Measurements from ENCODE around the gene LIMCH1. TPM values are rescaled to one million over a fixed set of nuclear protein-coding genes. Genes with fewer than 3 reads are reported as not detected.

LIMCH1 gene
- total RNA-seq, 1 donor from 2014 or later: 369 TPM

DNA sequence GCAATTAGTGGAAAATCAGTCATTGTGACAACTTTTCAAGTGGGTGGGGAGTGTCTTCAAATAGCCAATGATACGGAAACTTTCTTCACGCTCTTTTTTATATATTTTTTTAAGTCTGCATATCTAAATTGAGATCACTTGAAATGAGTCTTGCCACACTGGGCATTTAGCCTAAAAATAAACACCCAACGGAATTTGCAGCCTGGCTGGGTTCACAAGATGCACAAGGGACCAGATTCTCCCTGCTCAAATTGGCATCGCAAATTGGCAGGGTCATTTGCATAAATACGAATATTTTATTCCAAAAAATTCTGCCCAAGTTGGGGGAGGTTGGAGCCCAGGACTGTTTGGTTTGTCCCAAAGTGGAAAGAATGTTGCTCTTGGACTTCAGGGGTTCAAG lies 87.6 kb downstream of the LIMCH1 start:
- Histone ChIP-seq H3K36me3 (peaks cover 9% of the 10 kb centered on the region), H3K27me3 (no peaks in the 10 kb centered on the region), H3K4me3 (no peak overlapping the region), H3K27ac (no peak overlapping the region), H3K9me3 (no peaks in the 10 kb centered on the region), H3K4me1 (no peaks in the 10 kb centered on the region)
- DNase-seq (no peak), ATAC-seq (no peak)
- intact Hi-C loops (cut with DNase I): no loop called here
- no peak for TF ChIP-seq CTCF (IDR thresholded peaks at IDR 0.05)

GRCh38 chr4:41628936-41629335 lies 91.0 kb downstream of the LIMCH1 start:
- H3K27ac ChIP-seq: no peak overlapping the region
- no peak for DNase-seq
- no peaks in the 10 kb centered on the region for H3K9me3 ChIP-seq
- no peak for ATAC-seq
- H3K4me1 ChIP-seq: no peaks in the 10 kb centered on the region
- H3K36me3 ChIP-seq: peaks cover 14% of the 10 kb centered on the region
- TF ChIP-seq CTCF (IDR thresholded peaks at IDR 0.05): no peak
- H3K4me3 ChIP-seq: no peak overlapping the region
- intact Hi-C loops (cut with DNase I): no loop called here
- H3K27me3 ChIP-seq: no peaks in the 10 kb centered on the region

GRCh38 chr4:41631523-41631922 lies 93.6 kb downstream of the LIMCH1 start:
- Histone ChIP-seq H3K27ac (no peak overlapping the region), H3K27me3 (no peaks in the 10 kb centered on the region), H3K36me3 (peaks cover 26% of the 10 kb centered on the region), H3K4me1 (no peaks in the 10 kb centered on the region), H3K4me3 (no peak overlapping the region), H3K9me3 (no peaks in the 10 kb centered on the region)
- no peak for TF ChIP-seq CTCF (IDR thresholded peaks at IDR 0.05)
- DNase-seq (no peak), ATAC-seq (no peak)
- intact Hi-C loops (cut with DNase I): no loop called here

DNA sequence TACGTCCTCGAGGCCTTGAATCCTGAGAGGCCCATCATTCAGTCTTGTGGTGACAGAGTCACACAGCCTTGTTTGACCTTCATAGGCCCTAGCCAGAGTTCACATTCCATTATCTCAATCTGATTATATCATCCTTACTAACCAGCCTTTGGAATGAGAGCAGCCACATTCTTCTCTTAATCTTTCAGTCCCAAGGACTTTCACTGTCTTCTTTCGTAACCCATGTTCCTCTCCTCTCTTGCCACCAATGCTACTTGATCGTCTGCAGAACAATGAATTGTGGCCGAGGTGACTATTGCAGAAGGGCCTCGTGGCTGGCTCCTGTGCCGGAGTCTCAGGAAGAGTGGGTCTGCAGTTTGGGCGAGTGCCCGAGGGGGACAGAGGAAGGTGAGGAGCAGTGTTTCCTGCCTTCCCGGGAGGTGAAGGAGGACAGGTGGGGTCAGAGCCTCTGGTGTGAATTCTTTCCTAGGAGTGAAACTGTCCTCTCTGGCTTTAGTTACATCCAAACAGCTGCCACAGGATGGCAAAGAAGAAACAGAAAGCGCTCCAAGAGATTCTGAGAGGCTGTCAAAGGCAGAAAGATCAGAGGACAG lies 94.6 kb downstream of the LIMCH1 start:
- Histone ChIP-seq H3K27me3 (no peaks in the 10 kb centered on the region), H3K4me1 (no peaks in the 10 kb centered on the region), H3K9me3 (no peaks in the 10 kb centered on the region), H3K36me3 (peaks cover 26% of the 10 kb centered on the region), H3K27ac (peak overlapping the region; percentile 13), H3K4me3 (no peak overlapping the region)
- ATAC-seq: peak; percentile 33
- no peak for TF ChIP-seq CTCF (IDR thresholded peaks at IDR 0.05)
- DNase-seq: no peak
- intact Hi-C loops (cut with DNase I): no loop called here

DNA sequence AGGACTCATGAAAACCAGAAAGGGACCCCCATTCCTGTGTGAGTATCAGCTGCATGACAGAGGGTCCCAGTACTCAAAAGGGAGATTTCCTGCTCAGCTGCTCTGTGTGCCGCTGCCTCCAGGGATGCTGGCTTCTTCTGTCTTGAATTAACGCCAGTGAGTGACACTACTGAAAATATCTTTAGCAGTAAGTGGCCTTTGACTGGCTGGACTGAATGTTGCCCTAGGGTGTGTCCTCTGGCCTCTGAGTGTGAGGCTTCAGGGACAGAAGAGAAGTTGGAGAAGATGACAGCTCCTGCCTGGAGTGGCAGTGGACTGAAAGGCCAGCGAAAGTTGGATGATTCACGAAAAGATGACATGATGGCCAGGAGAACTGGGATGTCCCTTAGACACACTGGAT lies 95.4 kb downstream of the LIMCH1 start:
- intact Hi-C loops (cut with DNase I): no loop called here
- H3K36me3 ChIP-seq: peaks cover 26% of the 10 kb centered on the region
- no peaks in the 10 kb centered on the region for H3K27me3 ChIP-seq
- H3K27ac ChIP-seq: no peak overlapping the region
- TF ChIP-seq CTCF (IDR thresholded peaks at IDR 0.05): no peak
- no peak overlapping the region for H3K4me3 ChIP-seq
- no peaks in the 10 kb centered on the region for H3K9me3 ChIP-seq
- no peaks in the 10 kb centered on the region for H3K4me1 ChIP-seq
- no peak for DNase-seq
- peak; percentile 20 for ATAC-seq

GRCh38 chr4:41635441-41635840 lies 97.5 kb downstream of the LIMCH1 start:
- no peak overlapping the region for H3K4me3 ChIP-seq
- no peaks in the 10 kb centered on the region for H3K9me3 ChIP-seq
- TF ChIP-seq CTCF (IDR thresholded peaks at IDR 0.05): no peak
- no peaks in the 10 kb centered on the region for H3K27me3 ChIP-seq
- H3K4me1 ChIP-seq: peaks cover 3% of the 10 kb centered on the region
- intact Hi-C loops (cut with DNase I): no loop called here
- no peak overlapping the region for H3K27ac ChIP-seq
- DNase-seq (no peak), ATAC-seq (no peak)
- peaks cover 31% of the 10 kb centered on the region for H3K36me3 ChIP-seq

Data from upper lobe of right lung (tissue), 1 donor.